Endothelial cell (in vitro differentiated cells): ENCODE data around the gene SPOCK1. TPM values are rescaled to one million over a fixed set of nuclear protein-coding genes. Genes with fewer than 3 reads are reported as not detected.

Experiments
- DNase-seq: peaks from one replicate; pipeline ENCODE4 v3.0.0; 2021; ENCODE audit warnings: low spot score
- H3K27ac Mint-ChIP-seq: one replicate; pipeline ENCODE4 v1.8.0; 2021; ENCODE audit warnings: mixed read lengths, inconsistent platforms; ENCODE audit not compliant: unreplicated experiment
- H3K27me3 Mint-ChIP-seq: one replicate; pipeline ENCODE4 v1.8.0; 2021; ENCODE audit warnings: mild to moderate bottlenecking, moderate library complexity, mixed read lengths, inconsistent platforms; ENCODE audit not compliant: unreplicated experiment
- H3K36me3 Mint-ChIP-seq: one replicate; pipeline ENCODE4 v1.8.0; 2021; ENCODE audit warnings: mild to moderate bottlenecking, low read depth, mixed read lengths, inconsistent platforms; ENCODE audit not compliant: unreplicated experiment
- H3K4me1 Mint-ChIP-seq: one replicate; pipeline ENCODE4 v1.8.0; 2021; ENCODE audit warnings: mild to moderate bottlenecking, mixed read lengths, inconsistent platforms; ENCODE audit not compliant: unreplicated experiment
- H3K4me3 Mint-ChIP-seq: one replicate; pipeline ENCODE4 v1.8.0; 2021; ENCODE audit warnings: mild to moderate bottlenecking, mixed read lengths, inconsistent platforms; ENCODE audit not compliant: unreplicated experiment
- H3K9me3 Mint-ChIP-seq: one replicate; pipeline ENCODE4 v1.8.0; 2021; ENCODE audit warnings: mixed read lengths, inconsistent platforms; ENCODE audit not compliant: unreplicated experiment
- CTCF ChIP-seq: fragments of 200-600 bp; sonication (generic); IDR thresholded peaks from one replicate; pipeline ENCODE4 v1.5.0; 2021; ENCODE audit warnings: antibody characterized with exemption; ENCODE audit not compliant: unreplicated experiment
- total RNA-seq: library from RNA; stranded (reverse); fragmentation: NEBNext Ultra II Directional; extraction: Animal tissue kit (Norgen Biotek cat#: 25700); gene quantifications from one replicate; pipeline ENCODE4 v1.2.1, GENCODE V29; 2021; ENCODE audit not compliant: unreplicated experiment

The SPOCK1 gene
- total RNA-seq, 1 donor from 2014 or later = 8.7 TPM

DNA sequence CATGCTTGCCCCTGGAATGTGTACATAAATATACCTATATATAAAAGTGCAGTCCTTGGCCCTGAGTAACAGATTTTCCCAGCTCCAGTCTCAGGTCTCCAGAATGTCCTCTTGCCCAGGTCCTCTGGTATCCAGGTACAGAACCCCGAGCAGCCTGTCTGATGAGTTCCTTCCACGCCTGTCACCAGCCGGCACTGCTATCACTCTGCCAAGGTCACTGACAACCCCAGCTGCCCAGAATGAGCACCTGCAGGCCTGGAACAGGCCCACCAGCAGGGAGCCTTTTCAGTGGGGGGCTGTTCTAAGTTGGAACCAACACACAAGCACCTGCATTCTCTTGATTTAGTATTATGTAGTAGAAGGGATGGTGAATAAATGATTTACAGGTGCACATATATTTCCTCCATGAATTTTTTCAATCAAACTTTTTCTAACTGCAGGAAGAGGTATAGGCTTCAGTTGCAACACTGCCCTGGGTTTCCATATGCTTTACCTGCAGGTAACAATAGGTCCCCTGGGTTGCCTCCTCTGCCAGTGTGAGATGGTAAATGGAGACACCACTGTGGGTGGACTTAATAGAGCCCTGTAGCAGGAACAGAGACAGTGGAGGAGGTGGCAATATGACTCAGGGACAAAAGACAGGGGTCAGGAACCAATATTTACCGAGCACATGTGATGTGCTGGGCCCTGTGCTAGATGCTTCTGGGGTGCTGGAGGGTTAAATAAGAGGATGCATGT, 291.9 kb downstream of the SPOCK1 start:
- Mint-ChIP-seq H3K4me3 (no peak overlapping the region), H3K27me3 (no peaks in the 10 kb centered on the region), H3K4me1 (no peaks in the 10 kb centered on the region), H3K36me3 (no peaks in the 10 kb centered on the region), H3K9me3 (no peaks in the 10 kb centered on the region), H3K27ac (no peak overlapping the region)
- no peak for TF ChIP-seq CTCF
- DNase-seq = no peak

DNA sequence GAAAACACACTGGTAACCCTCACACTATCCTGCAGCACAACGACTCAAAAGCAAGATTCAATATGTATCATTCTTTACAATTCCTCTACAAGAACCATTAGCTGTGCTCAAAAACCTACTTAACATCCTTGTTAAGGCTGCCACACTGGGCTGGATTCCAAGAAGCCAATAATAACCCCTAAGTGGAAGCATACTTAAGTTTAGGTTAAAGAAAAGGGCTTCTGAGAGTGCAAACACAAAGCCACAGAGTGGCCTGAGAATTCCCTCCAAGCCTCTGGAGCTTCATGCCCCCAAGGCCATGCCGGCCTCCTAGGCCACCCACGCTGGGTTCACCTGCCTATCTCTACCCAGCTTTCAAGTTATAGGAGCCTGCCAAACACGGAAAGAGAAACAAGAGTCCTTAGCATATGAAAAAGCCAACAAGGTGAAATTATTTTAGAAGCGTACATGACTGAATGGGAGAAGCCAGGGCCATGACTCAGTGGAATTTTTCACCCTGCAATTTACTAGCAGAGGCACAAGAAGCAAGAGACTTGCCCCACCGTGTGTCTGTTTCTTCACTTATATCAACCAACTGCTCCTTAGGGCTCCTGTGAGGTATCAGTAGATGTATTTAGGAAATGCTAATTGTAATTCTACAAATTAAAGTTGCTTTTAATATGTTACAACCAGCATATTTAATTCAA, 293.0 kb downstream of the SPOCK1 start:
- Mint-ChIP-seq H3K9me3 (no peaks in the 10 kb centered on the region), H3K27ac (no peak overlapping the region), H3K27me3 (no peaks in the 10 kb centered on the region), H3K4me3 (no peak overlapping the region), H3K36me3 (no peaks in the 10 kb centered on the region), H3K4me1 (no peaks in the 10 kb centered on the region)
- TF ChIP-seq CTCF = no peak
- DNase-seq = no peak

DNA sequence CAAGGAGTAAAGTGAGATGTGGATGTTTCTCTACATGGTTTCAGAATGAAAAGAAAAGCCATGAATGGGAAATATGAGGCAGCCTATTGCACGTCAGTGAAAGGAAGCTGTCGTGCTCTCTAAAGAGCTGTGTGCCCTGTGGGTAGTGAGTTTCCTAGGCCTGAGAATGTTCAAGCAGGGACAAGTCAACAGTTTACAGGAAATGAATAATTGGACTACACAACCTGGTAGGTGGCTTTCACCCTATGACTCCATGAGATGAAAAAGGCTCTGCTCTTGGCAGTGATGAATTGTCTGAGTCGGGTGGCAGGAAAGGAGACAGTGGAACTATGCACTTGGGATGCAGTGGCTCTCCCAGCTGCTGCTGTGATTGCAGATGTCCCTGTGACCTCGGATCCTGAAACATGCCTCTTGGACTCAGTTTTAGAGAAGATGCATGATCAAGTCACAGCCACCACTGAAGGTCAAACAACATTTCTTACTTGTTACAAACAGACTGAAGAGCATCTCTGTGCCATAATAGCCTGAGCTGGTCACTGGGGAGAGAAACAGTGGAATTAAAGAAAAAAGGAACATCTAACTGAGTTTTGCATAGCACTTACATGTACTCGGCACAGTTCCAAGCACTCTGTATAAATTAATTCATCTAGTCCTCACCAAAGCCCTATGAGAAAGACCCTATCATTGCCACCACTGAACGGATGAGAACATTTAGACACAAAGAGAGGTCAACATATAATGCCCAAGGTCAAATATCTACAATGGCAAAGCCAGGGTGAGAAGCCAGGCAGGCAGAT, 293.7 kb downstream of the SPOCK1 start:
- Mint-ChIP-seq H3K36me3 (no peaks in the 10 kb centered on the region), H3K4me1 (peaks cover 3% of the 10 kb centered on the region), H3K27ac (no peak overlapping the region), H3K9me3 (no peaks in the 10 kb centered on the region), H3K27me3 (no peaks in the 10 kb centered on the region), H3K4me3 (no peak overlapping the region)
- TF ChIP-seq CTCF = no peak
- no peak for DNase-seq

- Mint-ChIP-seq H3K36me3 (no peaks in the 10 kb centered on the region), H3K27ac (no peak overlapping the region), H3K27me3 (no peaks in the 10 kb centered on the region), H3K4me1 (peaks cover 7% of the 10 kb centered on the region), H3K9me3 (no peaks in the 10 kb centered on the region), H3K4me3 (no peak overlapping the region)
- DNase-seq = no peak
- no peak for TF ChIP-seq CTCF
Observed at GRCh38 chr5:137203011-137203632, 296.0 kb downstream of the SPOCK1 start.
